Left renal pelvis (tissue), 4 donors: ENCODE measurements around the gene COMMD8. TPM values are rescaled to one million over a fixed set of nuclear protein-coding genes. Genes with fewer than 3 reads are reported as not detected.

Experiments used
- polyA plus RNA-seq, 4 donors: library from polyadenylated mRNA; unstranded; fragments of 120-200 nt; gene quantifications; one replicate each; pipeline ENCODE4 v1.2.1, GENCODE V29; 2013; ENCODE audit not compliant: insufficient read length in 4 of 4

Gene COMMD8
- polyA plus RNA-seq, 4 donors = 20.0 to 55.4 (median 41.4) TPM

Other genes starting within 250 kb of the COMMD8 start
- gene ATP10D, start 21.6 kb upstream of the COMMD8 start, polyA plus RNA-seq = 10 to 100 TPM; 30.5 to 57.3 (median 49.7) TPM